GM12878 (cell line): ENCODE results near the gene LGALS9. TPM values are rescaled to one million over a fixed set of nuclear protein-coding genes. Genes with fewer than 3 reads are reported as not detected.
A peak's percentile ranks its signal among the peaks of the same experiment; 100 is the strongest.
"Not testable (repeated sequence)": the region's sequence is repeated elsewhere in the genome, so short reads cannot be mapped to it uniquely, and the experiment has no call there.

Experiments
- ATAC-seq: fragments of 200-7000 bp; cut with Tn5 transposase; 3 replicates; pipeline ENCODE4 v1.9.1; 2020; ENCODE audit warnings: mild to moderate bottlenecking, moderate library complexity
- BruUV-seq: library from RNA; stranded (reverse); fragments of 400-500 nt; replicated peaks from 2 replicates; lab custom pipeline; 2021; lab: Mats Ljungman, UMichigan
- CTCF ChIA-PET: fragments of 300-600 bp; sonication (Branson Sonifier 250); formaldehyde crosslinking; extraction: SDS; loops from one replicate; lab custom pipeline; 2021; ENCODE audit warnings: inconsistent platforms; lab: Yijun Ruan, JAX
- POLR2A ChIA-PET: fragments of 350-600 bp; formaldehyde crosslinking; extraction: SDS; loops from one replicate; lab custom pipeline; 2021; ENCODE audit warnings: inconsistent platforms; lab: Charles Lee
- RAD21 ChIA-PET: fragments of 300-600 bp; sonication (Branson Sonifier 250); formaldehyde crosslinking; loops from one replicate; lab custom pipeline; 2023; ENCODE audit warnings: antibody characterized with exemption; ENCODE audit not compliant: unreplicated experiment; lab: Charles Lee
- SMC1A ChIA-PET: fragments of 300-600 bp; sonication (Branson Sonifier 250); formaldehyde crosslinking; loops from one replicate; lab custom pipeline; 2023; ENCODE audit not compliant: unreplicated experiment, uncharacterized antibody; lab: Charles Lee
- DNase-seq: peaks from one replicate; pipeline ENCODE4 v3.0.0-alpha.2; 2011; ENCODE audit warnings: low read depth, low spot score
- FAIRE-seq: peaks from 3 replicates; lab custom pipeline; 2011; peaks lifted over from hg19 to GRCh38; lab: Jason Lieb, UNC
- H2AFZ ChIP-seq: 2 replicates; pipeline ENCODE4 v1.6.0; 2011; ENCODE audit warnings: low read depth, low read length, control low read depth; ENCODE audit not compliant: control insufficient read depth
- H3K27ac ChIP-seq: 2 replicates; pipeline ENCODE4 v1.5.1; 2011; ENCODE audit warnings: control low read depth; ENCODE audit not compliant: control insufficient read depth, insufficient read depth
- H3K27me3 ChIP-seq, 2 experiments: replicated peaks in 1 of 2; 2 replicates each; pipeline versions ENCODE4 v1.6.0 to v1.6.1; 2011; ENCODE audit warnings: low read length in 1 of 2; ENCODE audit not compliant: control insufficient read depth in 2 of 2, insufficient read depth in 2 of 2
- H3K36me3 ChIP-seq, 2 experiments: 2 replicates each; pipeline ENCODE4 v1.5.1; 2011; ENCODE audit warnings: low read length in 1 of 2; ENCODE audit not compliant: control insufficient read depth in 2 of 2, insufficient read depth in 2 of 2
- H3K4me1 ChIP-seq: 2 replicates; pipeline ENCODE4 v1.6.1; 2011; ENCODE audit warnings: mild to moderate bottlenecking, low read length, moderate library complexity, mixed read lengths; ENCODE audit not compliant: control insufficient read depth, insufficient read depth
- H3K4me2 ChIP-seq: 2 replicates; pipeline ENCODE4 v1.6.0; 2011; ENCODE audit warnings: control low read depth; ENCODE audit not compliant: control insufficient read depth, insufficient read depth
- H3K4me3 ChIP-seq: fragments of 200-600 bp; sonication (generic); 2 replicates; pipeline ENCODE4 v1.5.1; 2016
- H3K79me2 ChIP-seq: 2 replicates; pipeline ENCODE4 v1.6.0; 2011; ENCODE audit warnings: low read length; ENCODE audit not compliant: control insufficient read depth, insufficient read depth
- H3K9ac ChIP-seq: 2 replicates; pipeline ENCODE4 v1.8.0; 2011; ENCODE audit warnings: low read length, control low read depth, mixed read lengths; ENCODE audit not compliant: control insufficient read depth, insufficient read depth
- H3K9me3 ChIP-seq: replicated peaks from 3 replicates; pipeline ENCODE4 v1.5.1; 2011; ENCODE audit warnings: mild to moderate bottlenecking, low read length; ENCODE audit not compliant: control insufficient read depth, insufficient read depth
- H4K20me1 ChIP-seq: 2 replicates; pipeline ENCODE4 v1.6.0; 2011; ENCODE audit not compliant: control insufficient read depth, insufficient read depth
- CHD1 ChIP-seq: IDR thresholded peaks from 2 replicates; pipeline ENCODE4 v1.6.1; 2012; ENCODE audit warnings: low read depth, low read length, improper control_type of control experiment
- CHD4 ChIP-seq: fragments of 200-600 bp; sonication (generic); IDR thresholded peaks from 2 replicates; pipeline ENCODE4 v1.6.1; 2016; ENCODE audit warnings: mild to moderate bottlenecking
- FOXM1 ChIP-seq: IDR thresholded peaks from 2 replicates; pipeline ENCODE4 v1.6.1; 2012; ENCODE audit warnings: low read depth, mild to moderate bottlenecking, inconsistent platforms, low read length, moderate library complexity
- STAT1 ChIP-seq: fragments of 450-650 bp; conservative IDR thresholded peaks from 2 replicates; pipeline ENCODE4 v1.6.1; 2014; ENCODE audit warnings: antibody characterized with exemption, mild to moderate bottlenecking
- WGBS: methylation state at CpG from one replicate; pipeline ENCODE4 v1.1.6; 2016; ENCODE audit warnings: low lambda C conversion rate; ENCODE audit not compliant: insufficient replicate concordance, insufficient coverage; ENCODE audit errors: missing lambda C conversion rate; 5-methylcytosine and 5-hydroxymethylcytosine counted together
- in situ Hi-C: fragments of 300-500 bp; cut with MboI; formaldehyde crosslinking; loops from 9 replicates; pipeline ENCODE4 v1.14.3; 2018; ENCODE audit warnings: mixed read lengths
- intact Hi-C: fragments of 100-400 bp; cut with micrococcal nuclease; formaldehyde crosslinking; loops from one replicate; pipeline ENCODE4 v1.14.2; 2022; ENCODE audit not compliant: unreplicated experiment
- polyA plus RNA-seq, 11 experiments: library from polyadenylated mRNA; depleted of rRNA in 4 of 11; unstranded in 6 of 11; stranded (reverse) in 5 of 11; fragments of >200 nt; fragmentation: Nextera tagmentation in 4 of 11; fragmentation: Illumina TruSeq in 1 of 11; extraction: Ambion mirVana in 4 of 11; extraction: Trizol in 1 of 11; gene quantifications; 1 replicate in 1 of 11; 2 replicates in 10 of 11; pipeline versions ENCODE4 v1.2.1 to v1.2.3, GENCODE V29; 2011 to 2016; ENCODE audit warnings: inconsistent platforms in 2 of 11, missing spikeins in 2 of 11, low read depth in 1 of 11
- total RNA-seq, 4 experiments: library from RNA; depleted of rRNA in 3 of 4; stranded (reverse); fragments of >200 nt in 3 of 4; fragmentation: Illumina TruSeq in 1 of 4; extraction: Trizol in 1 of 4; gene quantifications; 2 replicates each; pipeline versions ENCODE4 v1.2.1 to v1.2.3, GENCODE V29; 2013 to 2021
- TF ChIP-seq, protein P1 (sequence below): IDR thresholded peaks from 2 replicates; pipeline ENCODE4 v1.6.1; 2012; ENCODE audit warnings: low read length, inconsistent platforms

The LGALS9 gene
- total and polyA plus RNA-seq, 10 of the 15 experiments (the other 5 are each of a cell fraction or from before 2014, with no cell fraction given) = 22.5 to 294 (median 155) TPM

- BruUV-seq, H3K4me3 ChIP-seq, H2AFZ ChIP-seq, DNase-seq, H3K27ac ChIP-seq, H4K20me1 ChIP-seq, H3K4me2 ChIP-seq, intact Hi-C loops, RAD21 ChIA-PET, SMC1A ChIA-PET, ATAC-seq, H3K9me3 ChIP-seq, POLR2A ChIA-PET, H3K9ac ChIP-seq, H3K4me1 ChIP-seq, H3K36me3 ChIP-seq, H3K27me3 ChIP-seq: not testable (repeated sequence)
- peaks cover 30% of the 10 kb centered on the region for H3K79me2 ChIP-seq
- FAIRE-seq = peak; percentile 65
- CTCF ChIA-PET = interaction anchor here (0.9 kb wide), 1 partner anchor 12 kb away, joined by 3 read pairs; no protein-coding TSS in a partner anchor
- in situ Hi-C loops = loop anchor here (10.0 kb wide), 1 partner anchor 284 kb away; no protein-coding TSS in a partner anchor
- WGBS = 93% methylated on average over 1 of the region's 5 CpGs
These were observed 7.5 kb downstream of the LGALS9 start for GRCh38 chr17:27638415-27638914.

DNA sequence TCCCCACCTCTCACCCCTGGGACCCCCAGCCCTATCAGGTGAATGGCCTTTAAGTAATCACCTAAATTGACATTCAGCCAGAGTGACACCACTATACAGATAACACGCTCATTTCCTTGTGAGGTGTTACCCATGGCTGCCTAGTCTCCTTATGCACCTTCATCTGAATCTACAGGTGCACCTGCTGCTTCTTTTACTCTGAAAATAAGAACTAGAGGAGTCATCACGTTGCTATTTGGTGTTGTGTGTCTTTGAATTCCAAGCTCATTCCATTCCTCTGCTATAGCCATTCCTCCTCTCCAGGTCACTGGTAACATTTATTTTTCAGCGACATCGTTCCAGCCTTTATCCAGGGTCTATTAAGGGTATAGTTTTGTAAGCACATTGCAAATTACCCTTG is 9.8 kb downstream of the LGALS9 start:
- in situ Hi-C loops (no loop called here), intact Hi-C loops (no loop called here)
- RAD21 ChIA-PET = no interaction called here
- no peaks in the 10 kb centered on the region for H3K9me3 ChIP-seq
- H3K4me1 ChIP-seq = no peaks in the 10 kb centered on the region
- CTCF ChIA-PET = interaction anchor here (0.6 to 2.2 kb wide), 4 partner anchors 10 to 31 kb away, joined by 4 to 8 read pairs (median 6); partner anchors contain the start of gene LGALS9
- FAIRE-seq (no peak), DNase-seq (no peak), ATAC-seq (no peak)
- no peak overlapping the region for H2AFZ ChIP-seq
- TF ChIP-seq STAT1 (no peak), FOXM1 (no peak), CHD4 (no peak), CHD1 (no peak)
- TF ChIP-seq, protein P1, sequence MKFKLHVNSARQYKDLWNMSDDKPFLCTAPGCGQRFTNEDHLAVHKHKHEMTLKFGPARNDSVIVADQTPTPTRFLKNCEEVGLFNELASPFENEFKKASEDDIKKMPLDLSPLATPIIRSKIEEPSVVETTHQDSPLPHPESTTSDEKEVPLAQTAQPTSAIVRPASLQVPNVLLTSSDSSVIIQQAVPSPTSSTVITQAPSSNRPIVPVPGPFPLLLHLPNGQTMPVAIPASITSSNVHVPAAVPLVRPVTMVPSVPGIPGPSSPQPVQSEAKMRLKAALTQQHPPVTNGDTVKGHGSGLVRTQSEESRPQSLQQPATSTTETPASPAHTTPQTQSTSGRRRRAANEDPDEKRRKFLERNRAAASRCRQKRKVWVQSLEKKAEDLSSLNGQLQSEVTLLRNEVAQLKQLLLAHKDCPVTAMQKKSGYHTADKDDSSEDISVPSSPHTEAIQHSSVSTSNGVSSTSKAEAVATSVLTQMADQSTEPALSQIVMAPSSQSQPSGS = no peak
- BruUV-seq = no TSS peak
- POLR2A ChIA-PET = no interaction called here
- H3K79me2 ChIP-seq = peaks cover 7% of the 10 kb centered on the region
- H3K9ac ChIP-seq = no peak overlapping the region
- SMC1A ChIA-PET = no interaction called here
- no peak overlapping the region for H3K4me2 ChIP-seq
- no peaks in the 10 kb centered on the region for H4K20me1 ChIP-seq
- peaks cover 0 to 8% of the 10 kb centered on the region in 2 experiments; a peak in 3 of 4 replicates for H3K36me3 ChIP-seq
- no peak overlapping the region for H3K27ac ChIP-seq
- H3K27me3 ChIP-seq = no peaks in the 10 kb centered on the region
- H3K4me3 ChIP-seq = no peak overlapping the region
- WGBS = 54% methylated on average over 4 of the region's 4 CpGs
